Type B pancreatic cell (in vitro differentiated cells): ENCODE measurements around the gene JAZF1. TPM values are rescaled to one million over a fixed set of nuclear protein-coding genes. Genes with fewer than 3 reads are reported as not detected.

Source experiments
- DNase-seq: peaks from one replicate; pipeline ENCODE4 v3.0.0; 2021; ENCODE audit warnings: mixed read lengths; ENCODE audit not compliant: unreplicated experiment; ENCODE audit errors: extremely low spot score
- H3K27ac Mint-ChIP-seq: 2 replicates; pipeline ENCODE4 v1.8.0; 2021; ENCODE audit warnings: mild to moderate bottlenecking, mixed read lengths
- H3K27me3 Mint-ChIP-seq: 2 replicates; pipeline ENCODE4 v1.8.0; 2021; ENCODE audit warnings: mixed read lengths
- H3K36me3 Mint-ChIP-seq: 2 replicates; pipeline ENCODE4 v1.8.0; 2021; ENCODE audit warnings: mixed read lengths
- H3K4me1 Mint-ChIP-seq: one replicate; pipeline ENCODE4 v1.8.0; 2021; ENCODE audit warnings: mixed read lengths; ENCODE audit not compliant: unreplicated experiment
- H3K4me3 Mint-ChIP-seq: 2 replicates; pipeline ENCODE4 v1.8.0; 2021; ENCODE audit warnings: mild to moderate bottlenecking, mixed read lengths
- H3K9me3 Mint-ChIP-seq: 2 replicates; pipeline ENCODE4 v1.8.0; 2021; ENCODE audit warnings: mixed read lengths
- total RNA-seq: library from RNA; stranded (reverse); gene quantifications from 2 replicates; pipeline ENCODE4 v1.2.1, GENCODE V29; 2021; ENCODE audit warnings: low replicate concordance
- TF ChIP-seq, protein P1 (sequence below): fragments of 200-600 bp; sonication (generic); conservative IDR thresholded peaks from 2 replicates; pipeline ENCODE4 v1.5.0; 2021; ENCODE audit warnings: antibody characterized with exemption, mild to moderate bottlenecking

Gene JAZF1
- total RNA-seq, 1 donor from 2014 or later, result 4.9 TPM

DNA sequence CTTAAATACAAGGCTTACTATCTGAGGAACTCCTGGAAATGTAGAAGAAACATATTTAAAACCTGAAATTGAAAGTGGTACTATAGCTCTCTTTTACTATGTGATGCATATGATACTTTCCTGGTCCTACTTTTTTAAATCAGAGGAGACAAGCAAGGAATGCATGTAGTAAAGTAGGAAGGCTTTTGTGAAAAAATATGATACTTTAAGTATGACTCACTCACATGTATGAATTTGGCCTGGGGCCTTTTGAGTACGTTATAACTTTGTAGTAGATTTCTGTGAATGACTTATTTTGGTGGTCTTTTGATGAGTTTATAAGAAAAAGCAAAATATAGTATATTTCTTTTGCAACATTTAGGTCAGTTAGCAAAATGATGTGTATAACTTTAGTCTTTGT, 386.8 kb downstream of the JAZF1 start:
- no peaks in the 10 kb centered on the region for H3K4me1 Mint-ChIP-seq
- peaks cover 49% of the 10 kb centered on the region for H3K36me3 Mint-ChIP-seq
- DNase-seq, result no peak
- no peak overlapping the region for H3K4me3 Mint-ChIP-seq
- no peaks in the 10 kb centered on the region for H3K9me3 Mint-ChIP-seq
- TF ChIP-seq, protein P1, sequence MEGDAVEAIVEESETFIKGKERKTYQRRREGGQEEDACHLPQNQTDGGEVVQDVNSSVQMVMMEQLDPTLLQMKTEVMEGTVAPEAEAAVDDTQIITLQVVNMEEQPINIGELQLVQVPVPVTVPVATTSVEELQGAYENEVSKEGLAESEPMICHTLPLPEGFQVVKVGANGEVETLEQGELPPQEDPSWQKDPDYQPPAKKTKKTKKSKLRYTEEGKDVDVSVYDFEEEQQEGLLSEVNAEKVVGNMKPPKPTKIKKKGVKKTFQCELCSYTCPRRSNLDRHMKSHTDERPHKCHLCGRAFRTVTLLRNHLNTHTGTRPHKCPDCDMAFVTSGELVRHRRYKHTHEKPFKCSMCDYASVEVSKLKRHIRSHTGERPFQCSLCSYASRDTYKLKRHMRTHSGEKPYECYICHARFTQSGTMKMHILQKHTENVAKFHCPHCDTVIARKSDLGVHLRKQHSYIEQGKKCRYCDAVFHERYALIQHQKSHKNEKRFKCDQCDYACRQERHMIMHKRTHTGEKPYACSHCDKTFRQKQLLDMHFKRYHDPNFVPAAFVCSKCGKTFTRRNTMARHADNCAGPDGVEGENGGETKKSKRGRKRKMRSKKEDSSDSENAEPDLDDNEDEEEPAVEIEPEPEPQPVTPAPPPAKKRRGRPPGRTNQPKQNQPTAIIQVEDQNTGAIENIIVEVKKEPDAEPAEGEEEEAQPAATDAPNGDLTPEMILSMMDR, result no peak
- H3K27me3 Mint-ChIP-seq, result no peaks in the 10 kb centered on the region
- H3K27ac Mint-ChIP-seq, result no peak overlapping the region

DNA sequence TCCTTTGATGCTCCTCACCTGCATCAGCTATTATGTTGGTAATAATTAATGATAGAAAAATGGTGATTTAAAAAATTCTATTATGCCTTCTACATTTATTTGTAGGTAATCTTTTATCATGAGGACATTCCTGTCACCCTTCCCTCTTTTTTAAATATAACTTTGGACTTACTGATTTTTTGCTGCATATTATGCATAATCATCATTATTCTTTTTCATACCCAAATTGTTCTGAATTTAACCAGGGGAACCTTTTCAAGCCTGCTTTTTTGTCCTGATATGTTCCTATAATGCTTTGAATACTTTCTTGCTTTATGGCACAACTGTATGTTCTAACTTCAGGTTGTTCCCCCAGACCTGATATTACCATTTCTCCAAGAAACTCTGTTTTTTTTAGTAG, 392.2 kb downstream of the JAZF1 start:
- Mint-ChIP-seq H3K4me3 (no peak overlapping the region), H3K4me1 (peaks cover 4% of the 10 kb centered on the region), H3K36me3 (peaks cover 35% of the 10 kb centered on the region), H3K27ac (no peak overlapping the region), H3K27me3 (no peaks in the 10 kb centered on the region), H3K9me3 (no peaks in the 10 kb centered on the region)
- DNase-seq, result no peak
- TF ChIP-seq, protein P1, result no peak

DNA sequence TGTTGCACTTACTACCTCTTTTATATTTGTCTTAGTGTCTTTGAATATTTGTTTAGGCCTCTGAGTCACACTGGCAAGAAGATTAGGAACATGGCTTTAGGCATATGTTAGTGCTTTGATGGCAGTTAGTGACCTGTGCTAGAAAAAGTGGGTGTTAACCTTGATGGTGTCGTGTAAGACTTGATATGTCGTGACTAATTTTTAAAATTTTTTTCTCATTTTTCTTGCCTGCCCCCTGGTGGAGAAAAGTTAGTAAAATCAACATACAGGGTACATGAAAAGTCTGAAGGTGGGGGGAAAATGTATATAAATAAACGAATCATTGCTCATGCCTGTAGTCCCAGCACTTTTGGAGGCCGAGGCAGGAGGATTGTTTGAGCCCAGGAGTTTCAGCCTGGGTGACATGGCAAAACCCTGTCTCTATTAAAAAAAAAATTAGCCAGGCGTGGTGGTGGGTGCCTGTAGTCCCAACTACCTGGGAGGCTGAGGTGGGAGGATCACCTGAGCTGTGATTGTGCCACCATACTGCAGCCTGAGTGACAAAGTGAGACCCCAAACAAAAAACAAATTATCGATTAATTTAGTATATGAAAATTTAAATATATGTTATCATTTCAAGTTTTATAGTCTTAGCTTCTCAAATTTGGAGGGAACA, 396.1 kb downstream of the JAZF1 start:
- Mint-ChIP-seq H3K27ac (no peak overlapping the region), H3K4me3 (no peak overlapping the region), H3K27me3 (no peaks in the 10 kb centered on the region), H3K4me1 (peaks cover 7% of the 10 kb centered on the region), H3K36me3 (peaks cover 16% of the 10 kb centered on the region), H3K9me3 (no peaks in the 10 kb centered on the region)
- DNase-seq, result no peak
- TF ChIP-seq, protein P1, result peak; percentile 83

DNA sequence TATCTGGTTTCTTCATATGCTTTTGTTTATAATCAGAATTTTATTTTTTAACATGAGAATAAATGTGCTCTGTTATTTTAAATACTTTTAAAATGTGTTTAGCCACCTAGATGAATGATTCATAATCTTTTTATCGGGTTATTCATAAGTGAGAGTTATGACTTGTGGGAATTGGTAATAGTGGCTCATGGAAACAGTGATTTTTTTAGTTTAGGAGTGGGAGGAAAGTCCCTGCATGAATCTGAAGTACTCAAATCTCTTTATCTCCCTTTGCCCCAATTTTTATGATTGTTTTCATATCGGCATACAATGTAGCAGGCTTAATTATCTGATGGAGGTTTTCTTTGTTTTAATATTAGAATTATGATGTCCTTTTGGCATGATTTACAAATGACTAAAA, 397.7 kb downstream of the JAZF1 start:
- Mint-ChIP-seq H3K9me3 (no peaks in the 10 kb centered on the region), H3K36me3 (peaks cover 9% of the 10 kb centered on the region), H3K27ac (no peak overlapping the region), H3K4me3 (no peak overlapping the region), H3K4me1 (peaks cover 7% of the 10 kb centered on the region), H3K27me3 (no peaks in the 10 kb centered on the region)
- TF ChIP-seq, protein P1, result no peak
- DNase-seq, result no peak

DNA sequence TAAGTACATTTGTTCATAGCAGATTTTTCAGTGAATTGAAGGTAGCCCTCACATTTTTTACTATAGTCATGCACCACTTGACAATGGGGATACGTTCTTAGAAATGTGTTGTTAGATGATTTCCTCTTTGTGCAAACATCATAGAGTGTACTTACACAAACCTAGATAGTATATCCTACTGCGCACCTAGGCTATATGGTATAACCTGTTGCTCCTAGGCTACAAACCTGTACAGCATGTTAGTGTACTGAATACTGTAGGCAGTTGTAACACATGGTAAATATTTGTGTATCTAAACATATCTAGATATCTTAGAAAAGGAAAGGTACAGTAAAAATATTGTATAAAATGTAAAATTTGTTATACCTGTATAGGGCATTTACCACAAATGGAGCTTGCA, 399.4 kb downstream of the JAZF1 start:
- no peak overlapping the region for H3K4me3 Mint-ChIP-seq
- TF ChIP-seq, protein P1, result no peak
- no peak overlapping the region for H3K27ac Mint-ChIP-seq
- peaks cover 7% of the 10 kb centered on the region for H3K4me1 Mint-ChIP-seq
- no peak for DNase-seq
- no peaks in the 10 kb centered on the region for H3K27me3 Mint-ChIP-seq
- peaks cover 12% of the 10 kb centered on the region for H3K36me3 Mint-ChIP-seq
- H3K9me3 Mint-ChIP-seq, result no peaks in the 10 kb centered on the region

Other genes starting within 250 kb of the JAZF1 start
- gene CREB5, start 231.7 kb upstream of the JAZF1 start, total RNA-seq, result 5.6 and 31.0 TPM in 2 replicates